T-cell (primary cell): ENCODE data around the gene ZFHX3. TPM values are rescaled to one million over a fixed set of nuclear protein-coding genes. Genes with fewer than 3 reads are reported as not detected.

ENCODE experiments used
- ATAC-seq, 4 experiments: fragments of 200-7000 bp in 3 of 4; fragments of 150-1000 bp in 1 of 4; cut with Tn5 transposase; replicated peaks in 1 of 4; 1 replicate in 3 of 4; 2 replicates in 1 of 4; pipeline ENCODE4 v1.10.0; 2021; ENCODE audit warnings: moderate library complexity in 3 of 4, mild to moderate bottlenecking in 2 of 4, moderate number of reproducible peaks in 1 of 4
- CTCF ChIA-PET, 2 donors: fragments of 300-600 bp; sonication (Branson Sonifier 250); formaldehyde crosslinking; loops; one replicate each; lab custom pipeline; 2022; ENCODE audit warnings: antibody characterized with exemption in 2 of 2; lab: Charles Lee
- POLR2A ChIA-PET, 2 donors: fragments of 300-600 bp; sonication (Branson Sonifier 250); formaldehyde crosslinking; loops; one replicate each; lab custom pipeline; 2022; ENCODE audit warnings: antibody characterized with exemption in 2 of 2; lab: Charles Lee
- DNase-seq, 35 experiments: peaks; one replicate each; pipeline versions ENCODE4 v3.0.0 to v3.0.0-alpha.2; 2013 to 2023
- H3K27ac ChIP-seq: one replicate; pipeline ENCODE4 v1.5.1; 2013; ENCODE audit warnings: low read length
- H3K27me3 ChIP-seq, 2 experiments: replicated peaks in 1 of 2; 1 replicate in 1 of 2; 2 replicates in 1 of 2; pipeline versions ENCODE4 v1.6.1 to v1.7.0; 2013; ENCODE audit warnings: low read length in 1 of 2, mixed read lengths in 1 of 2; ENCODE audit not compliant: control insufficient read depth in 2 of 2, insufficient read depth in 2 of 2; ENCODE audit errors: extremely low read depth in 1 of 2
- H3K36me3 ChIP-seq, 2 donors: 1 replicate in 1 of 2; 2 replicates in 1 of 2; pipeline versions ENCODE4 v1.6.1 to v1.7.0; 2013; ENCODE audit warnings: low read length in 1 of 2; ENCODE audit not compliant: control insufficient read depth in 2 of 2, insufficient read depth in 1 of 2; ENCODE audit errors: extremely low read depth in 1 of 2
- H3K4me1 ChIP-seq, 2 experiments: 1 replicate in 1 of 2; 2 replicates in 1 of 2; pipeline versions ENCODE4 v1.6.1 to v1.7.0; 2013; ENCODE audit warnings: low read length in 2 of 2, mixed read lengths in 1 of 2; ENCODE audit not compliant: insufficient read depth in 2 of 2, control insufficient read depth in 1 of 2; ENCODE audit errors: extremely low read depth in 1 of 2
- H3K4me3 ChIP-seq, 2 donors: 1 replicate in 1 of 2; 2 replicates in 1 of 2; pipeline versions ENCODE4 v1.5.1 to v1.7.0; 2013; ENCODE audit warnings: mild to moderate bottlenecking in 2 of 2, low read length in 1 of 2, moderate library complexity in 1 of 2; ENCODE audit not compliant: control insufficient read depth in 1 of 2; ENCODE audit errors: extremely low read depth in 1 of 2
- H3K9me3 ChIP-seq: 2 replicates; pipeline ENCODE4 v1.7.0; 2013
- H3K27ac Mint-ChIP-seq, 2 donors: one replicate each; pipeline ENCODE4 v1.8.0; 2020 to 2021; ENCODE audit warnings: mild to moderate bottlenecking in 2 of 2, mixed read lengths in 2 of 2
- H3K27me3 Mint-ChIP-seq, 2 donors: one replicate each; pipeline ENCODE4 v1.8.0; 2021 to 2022; ENCODE audit warnings: mixed read lengths in 2 of 2
- H3K36me3 Mint-ChIP-seq: one replicate; pipeline ENCODE4 v1.8.0; 2021; ENCODE audit warnings: mixed read lengths
- H3K4me1 Mint-ChIP-seq, 3 donors: one replicate each; pipeline ENCODE4 v1.8.0; 2020 to 2022; ENCODE audit warnings: mixed read lengths in 3 of 3, mild to moderate bottlenecking in 1 of 3
- H3K4me3 Mint-ChIP-seq, 3 donors: one replicate each; pipeline ENCODE4 v1.8.0; 2020 to 2022; ENCODE audit warnings: mild to moderate bottlenecking in 3 of 3, mixed read lengths in 3 of 3, moderate library complexity in 3 of 3
- H3K9me3 Mint-ChIP-seq, 3 donors: one replicate each; pipeline ENCODE4 v1.8.0; 2020 to 2022; ENCODE audit warnings: mixed read lengths in 3 of 3
- WGBS: methylation state at CpG from one replicate; pipeline ENCODE4 v1.1.5; 2013; ENCODE audit warnings: missing lambda C conversion rate; ENCODE audit not compliant: insufficient coverage; 5-methylcytosine and 5-hydroxymethylcytosine counted together
- total RNA-seq, 35 experiments: library from RNA in 6 of 35; stranded (reverse) in 6 of 35; fragments of 120-200 nt in 1 of 35; gene quantifications; one replicate each; pipeline versions ENCODE4 v1.2.1 to v1.2.4 and lab custom pipeline; 2013 to 2026

The ZFHX3 gene
- total RNA-seq, 5 donors from 2014 or later (not counting 1 experiment from before 2014, with no cell fraction given): 0.35 to 2.1 (median 1.0) TPM

- DNase-seq (no peak), ATAC-seq (no peak)
- ChIA-PET POLR2A (interaction anchor here in 1 of 2 donors (0.6 kb wide), 1 partner anchor 940 kb away, joined by 3 read pairs; no protein-coding TSS in a partner anchor), CTCF (no interaction called here)
- Mint-ChIP-seq H3K36me3 (no peaks in the 10 kb centered on the region), H3K4me1 (peaks cover 4 to 5% (median 5%) of the 10 kb centered on the region in 3 donors), H3K9me3 (no peaks in the 10 kb centered on the region), H3K27me3 (peaks cover 19 to 32% of the 10 kb centered on the region in 2 donors), H3K4me3 (no peak overlapping the region), H3K27ac (no peak overlapping the region)
- H3K9me3 ChIP-seq: no peaks in the 10 kb centered on the region
- H3K36me3 ChIP-seq: no peaks in the 10 kb centered on the region
- peaks cover 3 to 27% of the 10 kb centered on the region in 2 experiments for H3K27me3 ChIP-seq
- H3K27ac ChIP-seq: no peak overlapping the region
- WGBS: 80% methylated on average over 4 of the region's 6 CpGs
- peaks cover 0 to 5% of the 10 kb centered on the region in 2 experiments for H3K4me1 ChIP-seq
- H3K4me3 ChIP-seq: no peak overlapping the region
These were observed 4.0 kb downstream of the ZFHX3 start for GRCh38 chr16:73043828-73044467.

GRCh38 chr16:73042807-73043206, 5.1 kb downstream of the ZFHX3 start:
- Mint-ChIP-seq H3K9me3 (no peaks in the 10 kb centered on the region), H3K27me3 (peaks cover 15 to 27% of the 10 kb centered on the region in 2 donors)

GRCh38 chr16:73041676-73042075, 6.3 kb downstream of the ZFHX3 start:
- ATAC-seq (no peak), DNase-seq (no peak)
- POLR2A ChIA-PET: interaction anchor here in 1 of 2 donors (0.5 kb wide), 1 partner anchor 121 kb away, joined by 4 read pairs; no protein-coding TSS in a partner anchor
- H3K36me3 Mint-ChIP-seq: no peaks in the 10 kb centered on the region
- peaks cover 7 to 22% of the 10 kb centered on the region in 2 donors for H3K27me3 Mint-ChIP-seq
- CTCF ChIA-PET: no interaction called here
- no peaks in the 10 kb centered on the region for H3K9me3 ChIP-seq
- H3K4me1 ChIP-seq: no peaks in the 10 kb centered on the region
- no peak overlapping the region for H3K27ac Mint-ChIP-seq
- peaks cover 0 to 13% (median 0%) of the 10 kb centered on the region in 3 donors for H3K4me1 Mint-ChIP-seq
- 94% methylated on average over 2 of the region's 4 CpGs for WGBS
- H3K27me3 ChIP-seq: peaks cover 0 to 16% of the 10 kb centered on the region in 2 experiments
- no peak overlapping the region for H3K4me3 ChIP-seq
- H3K9me3 Mint-ChIP-seq: no peaks in the 10 kb centered on the region
- H3K4me3 Mint-ChIP-seq: no peak overlapping the region
- no peaks in the 10 kb centered on the region for H3K36me3 ChIP-seq
- H3K27ac ChIP-seq: no peak overlapping the region

More at GRCh38 chr16:73042807-73043206, 5.1 kb downstream of the ZFHX3 start:
- Mint-ChIP-seq H3K36me3 (no peaks in the 10 kb centered on the region), H3K4me1 (peaks cover 4 to 7% (median 5%) of the 10 kb centered on the region in 3 donors), H3K27ac (no peak overlapping the region), H3K4me3 (no peak overlapping the region)
- no CpG with 5 or more reads among the region's 4 CpGs for WGBS
- Histone ChIP-seq H3K27ac (no peak overlapping the region), H3K9me3 (no peaks in the 10 kb centered on the region), H3K4me1 (peaks cover 0 to 2% of the 10 kb centered on the region in 2 experiments), H3K27me3 (peaks cover 3 to 26% of the 10 kb centered on the region in 2 experiments), H3K36me3 (no peaks in the 10 kb centered on the region), H3K4me3 (no peak overlapping the region)
- DNase-seq: no peak
- no peak for ATAC-seq
- POLR2A ChIA-PET: no interaction called here
- CTCF ChIA-PET: no interaction called here

GRCh38 chr16:73040735-73041402, 7.1 kb downstream of the ZFHX3 start:
- ATAC-seq: no peak
- ChIA-PET CTCF (no interaction called here), POLR2A (no interaction called here)

GRCh38 chr16:73040136-73040535, 7.8 kb downstream of the ZFHX3 start:
- H3K27me3 Mint-ChIP-seq: peaks cover 6 to 24% of the 10 kb centered on the region in 2 donors

More at GRCh38 chr16:73040735-73041402, 7.1 kb downstream of the ZFHX3 start:
- Histone ChIP-seq H3K9me3 (no peaks in the 10 kb centered on the region), H3K4me1 (no peaks in the 10 kb centered on the region), H3K27me3 (peaks cover 0 to 17% of the 10 kb centered on the region in 2 experiments), H3K4me3 (no peak overlapping the region), H3K36me3 (no peaks in the 10 kb centered on the region), H3K27ac (no peak overlapping the region)
- Mint-ChIP-seq H3K9me3 (no peaks in the 10 kb centered on the region), H3K36me3 (no peaks in the 10 kb centered on the region), H3K4me1 (peaks cover 0 to 16% (median 0%) of the 10 kb centered on the region in 3 donors), H3K27ac (no peak overlapping the region), H3K27me3 (peaks cover 7 to 24% of the 10 kb centered on the region in 2 donors), H3K4me3 (no peak overlapping the region)
- WGBS: 100% methylated on average over 1 of the region's 6 CpGs
- no peak for DNase-seq

GRCh38 chr16:73037845-73038570, 9.9 kb downstream of the ZFHX3 start:
- CTCF ChIA-PET: interaction anchor here in 1 of 2 donors (0.7 kb wide), 1 partner anchor 373 kb away, joined by 3 read pairs; no protein-coding TSS in a partner anchor
- H3K27ac ChIP-seq: no peak overlapping the region
- H3K4me1 ChIP-seq: no peaks in the 10 kb centered on the region

More at GRCh38 chr16:73040136-73040535, 7.8 kb downstream of the ZFHX3 start:
- Histone ChIP-seq H3K9me3 (no peaks in the 10 kb centered on the region), H3K4me1 (no peaks in the 10 kb centered on the region), H3K27ac (no peak overlapping the region), H3K27me3 (peaks cover 0 to 20% of the 10 kb centered on the region in 2 experiments), H3K4me3 (no peak overlapping the region), H3K36me3 (no peaks in the 10 kb centered on the region)
- Mint-ChIP-seq H3K4me3 (no peak overlapping the region), H3K4me1 (peaks cover 0 to 17% (median 0%) of the 10 kb centered on the region in 3 donors), H3K9me3 (no peaks in the 10 kb centered on the region), H3K36me3 (no peaks in the 10 kb centered on the region), H3K27ac (no peak overlapping the region)
- no peak for ATAC-seq
- DNase-seq: no peak
- CTCF ChIA-PET: no interaction called here
- POLR2A ChIA-PET: no interaction called here
- WGBS: 71% methylated on average over 1 of the region's 6 CpGs

More at GRCh38 chr16:73037845-73038570, 9.9 kb downstream of the ZFHX3 start:
- DNase-seq (no peak), ATAC-seq (no peak)
- no peaks in the 10 kb centered on the region for H3K9me3 Mint-ChIP-seq
- H3K36me3 Mint-ChIP-seq: no peaks in the 10 kb centered on the region
- no peak overlapping the region for H3K27ac Mint-ChIP-seq
- WGBS: 72% methylated on average over 10 of the region's 14 CpGs
- H3K36me3 ChIP-seq: no peaks in the 10 kb centered on the region
- H3K27me3 Mint-ChIP-seq: peaks cover 4 to 19% of the 10 kb centered on the region in 2 donors
- peaks cover 0 to 28% of the 10 kb centered on the region in 2 experiments for H3K27me3 ChIP-seq
- no peak overlapping the region for H3K4me3 ChIP-seq
- H3K4me1 Mint-ChIP-seq: peaks cover 0 to 20% (median 0%) of the 10 kb centered on the region in 3 donors
- no peak overlapping the region for H3K4me3 Mint-ChIP-seq
- POLR2A ChIA-PET: no interaction called here
- H3K9me3 ChIP-seq: no peaks in the 10 kb centered on the region
